HepG2 (cell line): ENCODE data around the gene OXGR1. TPM values are rescaled to one million over a fixed set of nuclear protein-coding genes. Genes with fewer than 3 reads are reported as not detected.

Experiments used
- ATF5 ChIP-seq: sonication (generic); formaldehyde crosslinking; IDR thresholded peaks from 2 replicates; pipeline ENCODE4 v1.4.0; 2020; ENCODE audit warnings: mild to moderate bottlenecking, low read depth, missing genetic modification reagents
- BCL3 ChIP-seq: sonication (generic); formaldehyde crosslinking; IDR thresholded peaks from 2 replicates; pipeline ENCODE4 v1.5.1; 2020; ENCODE audit warnings: mild to moderate bottlenecking, missing genetic modification reagents, moderate library complexity
- CC2D1A ChIP-seq: sonication (generic); formaldehyde crosslinking; IDR thresholded peaks from 2 replicates; pipeline ENCODE4 v1.8.1; 2023; ENCODE audit warnings: mild to moderate bottlenecking, missing genetic modification reagents
- HMGA1 ChIP-seq: sonication (generic); formaldehyde crosslinking; conservative IDR thresholded peaks from 2 replicates; pipeline ENCODE4 v1.4.0; 2020; ENCODE audit warnings: missing genetic modification reagents
- KDM5A ChIP-seq: fragments of 200-600 bp; sonication (generic); IDR thresholded peaks from 2 replicates; pipeline ENCODE4 v1.7.0; 2018; ENCODE audit warnings: antibody characterized with exemption, mild to moderate bottlenecking, low read length, borderline replicate concordance
- RBM39 ChIP-seq: fragments of 200-400 bp; formaldehyde crosslinking; IDR thresholded peaks from one replicate; pipeline ENCODE4 v1.6.1; 2018; ENCODE audit warnings: antibody characterized with exemption, mild to moderate bottlenecking, low read depth, low read length; ENCODE audit not compliant: poor library complexity, severe bottlenecking
- SMARCE1 ChIP-seq: fragments of 450-650 bp; IDR thresholded peaks from 2 replicates; pipeline ENCODE4 v1.6.1; 2017; ENCODE audit warnings: borderline replicate concordance
- TCF7 ChIP-seq: sonication (generic); IDR thresholded peaks from 2 replicates; pipeline ENCODE4 v1.6.1; 2016; ENCODE audit warnings: antibody characterized with exemption, low read depth
- ZFAT ChIP-seq: sonication (generic); formaldehyde crosslinking; conservative IDR thresholded peaks from 2 replicates; pipeline ENCODE4 v1.8.1; 2023; ENCODE audit warnings: missing genetic modification reagents, inconsistent platforms
- ZNF30 ChIP-seq: sonication (generic); formaldehyde crosslinking; IDR thresholded peaks from 2 replicates; pipeline ENCODE4 v1.5.0; 2020; ENCODE audit warnings: mild to moderate bottlenecking, missing genetic modification reagents
- ZNF318 ChIP-seq: sonication (generic); formaldehyde crosslinking; IDR thresholded peaks from 2 replicates; pipeline ENCODE4 v1.4.0; 2020; ENCODE audit warnings: mild to moderate bottlenecking, missing genetic modification reagents
- ZNF382 ChIP-seq: sonication (generic); formaldehyde crosslinking; IDR thresholded peaks from 2 replicates; pipeline ENCODE4 v1.5.0; 2020; ENCODE audit warnings: missing genetic modification reagents, mild to moderate bottlenecking, borderline replicate concordance
- ZNF644 ChIP-seq: IDR thresholded peaks from 2 replicates; pipeline ENCODE4 v1.6.1; 2016; ENCODE audit warnings: low read depth
- ZNF770 ChIP-seq: sonication (generic); formaldehyde crosslinking; IDR thresholded peaks from 2 replicates; pipeline ENCODE4 v1.5.0; 2020; ENCODE audit warnings: mild to moderate bottlenecking, missing genetic modification reagents
- ZNF800 ChIP-seq: sonication (generic); formaldehyde crosslinking; IDR thresholded peaks from 2 replicates; pipeline ENCODE4 v1.4.0; 2020; ENCODE audit warnings: missing genetic modification reagents
- polyA plus RNA-seq, 8 experiments: library from polyadenylated mRNA; depleted of rRNA in 3 of 8; stranded (reverse) in 7 of 8; unstranded in 1 of 8; fragments of >200 nt; fragmentation: Illumina TruSeq in 4 of 8; extraction: Trizol in 4 of 8; gene quantifications; 2 replicates each; pipeline versions ENCODE4 v1.2.1 to v1.2.3, GENCODE V29; 2011 to 2016; ENCODE audit warnings: low read depth in 4 of 8, missing spikeins in 1 of 8, mixed read lengths in 1 of 8; ENCODE audit not compliant: insufficient read depth in 1 of 8
- total RNA-seq, 5 experiments: library from RNA; depleted of rRNA; stranded (reverse); fragments of >200 nt; fragmentation: Illumina TruSeq; extraction: Trizol; gene quantifications; 2 replicates each; pipeline ENCODE4 v1.2.3, GENCODE V29; 2016; ENCODE audit warnings: low read depth in 1 of 5

Gene OXGR1
- total and polyA plus RNA-seq, 2 of the 13 experiments (the other 11 are each of a cell fraction or from before 2014, with no cell fraction given), result not detected

GRCh38 chr13:96946709-96947311 is 47.5 kb downstream of the OXGR1 start (continued):
- TF ChIP-seq BCL3 (CRISPR knock-in tag) (no peak), TCF7 (peak; percentile 81), KDM5A (no peak), ZNF644 (CRISPR knock-in tag) (peak; percentile 84), ATF5 (no peak), ZNF30 (CRISPR knock-in tag) (no peak), CC2D1A (CRISPR knock-in tag) (no peak), ZNF382 (no peak), RBM39 (no peak), HMGA1 (CRISPR knock-in tag) (no peak), ZNF770 (CRISPR knock-in tag) (no peak), ZNF800 (no peak), ZNF318 (CRISPR knock-in tag) (no peak), SMARCE1 (no peak), ZFAT (CRISPR knock-in tag) (no peak)
